ENCODE data around the gene TUBB3. TPM values are rescaled to one million over a fixed set of nuclear protein-coding genes. Genes with fewer than 3 reads are reported as not detected.

TUBB3 gene
- total RNA-seq, 4 donors from 2014 or later: 1.9 to 7.4 (median 3.9) TPM

DNA sequence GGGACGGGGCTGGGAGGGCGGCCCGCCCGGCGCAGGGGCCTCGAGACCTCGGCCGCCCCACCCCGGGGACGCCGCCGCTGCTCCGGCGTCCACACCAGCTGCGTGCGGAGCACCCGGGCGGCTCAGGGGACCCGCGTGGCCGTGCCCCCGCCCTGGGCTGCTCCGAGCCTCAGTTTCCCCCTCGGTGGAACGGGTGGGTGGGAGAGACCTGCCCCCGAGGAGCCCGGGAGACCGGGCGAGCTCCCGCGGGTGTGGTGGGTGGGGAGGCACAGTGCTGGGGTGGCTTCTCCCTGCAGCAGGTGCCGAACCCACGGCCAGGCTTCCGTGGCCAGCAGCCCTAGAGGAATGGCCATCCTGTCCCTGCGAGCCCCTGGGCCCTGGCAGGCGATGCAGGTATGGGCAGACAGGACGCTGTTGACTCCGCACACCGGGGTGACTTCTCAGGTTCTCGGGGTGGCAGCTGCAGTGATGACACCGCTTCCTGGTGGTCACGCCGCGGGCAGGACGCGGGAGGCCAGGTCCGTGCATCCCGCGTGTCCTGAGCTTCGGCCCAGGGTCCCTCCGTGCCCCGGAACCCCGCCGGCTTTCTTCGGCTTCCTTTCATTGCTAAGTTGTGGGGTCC, 26.1 kb downstream of the TUBB3 start:
- peak overlapping the region; percentile 36 for H3K4me3 ChIP-seq (ENCODE audit: low read depth, poor library complexity, severe bottlenecking)
- no peak for DNase-seq (ENCODE audit: low spot score in 2 of 2)
- WGBS, 2 donors: 33 to 43% methylated on average over 19 to 37 of the region's 55 CpGs
- intact Hi-C loops (cut with DNase I; ENCODE audit: low total_unique reads): no loop called here
- TF ChIP-seq POLR2A (IDR thresholded peaks at IDR 0.05): no peak
- TF ChIP-seq, protein P1, sequence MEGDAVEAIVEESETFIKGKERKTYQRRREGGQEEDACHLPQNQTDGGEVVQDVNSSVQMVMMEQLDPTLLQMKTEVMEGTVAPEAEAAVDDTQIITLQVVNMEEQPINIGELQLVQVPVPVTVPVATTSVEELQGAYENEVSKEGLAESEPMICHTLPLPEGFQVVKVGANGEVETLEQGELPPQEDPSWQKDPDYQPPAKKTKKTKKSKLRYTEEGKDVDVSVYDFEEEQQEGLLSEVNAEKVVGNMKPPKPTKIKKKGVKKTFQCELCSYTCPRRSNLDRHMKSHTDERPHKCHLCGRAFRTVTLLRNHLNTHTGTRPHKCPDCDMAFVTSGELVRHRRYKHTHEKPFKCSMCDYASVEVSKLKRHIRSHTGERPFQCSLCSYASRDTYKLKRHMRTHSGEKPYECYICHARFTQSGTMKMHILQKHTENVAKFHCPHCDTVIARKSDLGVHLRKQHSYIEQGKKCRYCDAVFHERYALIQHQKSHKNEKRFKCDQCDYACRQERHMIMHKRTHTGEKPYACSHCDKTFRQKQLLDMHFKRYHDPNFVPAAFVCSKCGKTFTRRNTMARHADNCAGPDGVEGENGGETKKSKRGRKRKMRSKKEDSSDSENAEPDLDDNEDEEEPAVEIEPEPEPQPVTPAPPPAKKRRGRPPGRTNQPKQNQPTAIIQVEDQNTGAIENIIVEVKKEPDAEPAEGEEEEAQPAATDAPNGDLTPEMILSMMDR (IDR thresholded peaks at IDR 0.05): no peak

DNA sequence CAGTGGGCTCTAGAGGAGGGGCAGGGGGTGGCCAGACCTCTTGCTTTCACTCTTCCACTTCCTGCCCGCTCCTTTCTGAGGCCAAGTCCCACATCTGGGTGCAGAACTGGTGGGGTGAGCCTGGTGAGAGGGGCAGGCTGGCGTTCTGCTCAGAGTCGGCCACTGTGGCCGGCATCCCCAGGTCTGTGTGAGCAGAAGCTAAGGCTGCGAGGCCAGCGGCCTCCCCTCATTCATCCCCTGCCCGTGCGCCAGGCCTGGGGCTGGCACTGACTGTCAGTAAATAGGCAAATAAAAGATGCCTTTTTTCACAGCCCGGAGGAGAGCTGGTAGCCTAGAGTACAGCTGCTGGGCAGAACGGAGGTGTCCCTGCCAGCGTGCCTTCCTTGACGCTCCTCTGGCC, 26.6 kb downstream of the TUBB3 start:
- no peak for TF ChIP-seq POLR2A (IDR thresholded peaks at IDR 0.05)
- TF ChIP-seq, protein P1 (IDR thresholded peaks at IDR 0.05): no peak
- intact Hi-C loops (cut with DNase I; ENCODE audit: low total_unique reads): no loop called here
- 73 to 81% methylated on average over 12 of the region's 12 CpGs for WGBS, 2 donors
- H3K4me3 ChIP-seq (ENCODE audit: low read depth, poor library complexity, severe bottlenecking): no peak overlapping the region
- DNase-seq (ENCODE audit: low spot score in 2 of 2): no peak

DNA sequence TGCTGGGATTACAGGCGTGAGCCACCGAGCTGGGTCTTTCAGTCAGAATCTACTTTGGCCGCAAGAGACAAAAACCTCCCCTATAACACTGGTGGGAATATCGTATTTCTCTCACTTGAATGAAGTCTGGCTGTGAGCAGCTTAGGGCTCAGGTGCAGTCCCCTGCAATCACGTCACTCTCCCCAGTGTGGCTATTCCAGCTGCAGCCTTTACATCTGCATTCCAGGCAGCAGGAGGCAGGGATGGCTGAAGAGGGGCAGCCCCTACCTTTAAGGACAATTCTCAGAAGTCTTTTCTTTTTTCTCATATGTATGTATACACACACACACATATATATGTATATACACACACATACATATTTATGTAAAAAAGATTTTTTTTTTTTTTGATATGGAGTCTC, 28.4 kb downstream of the TUBB3 start:
- H3K4me3 ChIP-seq (ENCODE audit: low read depth, poor library complexity, severe bottlenecking): no peak overlapping the region
- 94 to 96% methylated on average over 5 of the region's 5 CpGs for WGBS, 2 donors
- TF ChIP-seq POLR2A (IDR thresholded peaks at IDR 0.05): no peak
- TF ChIP-seq, protein P1 (IDR thresholded peaks at IDR 0.05): no peak
- intact Hi-C loops (cut with DNase I; ENCODE audit: low total_unique reads): no loop called here
- no peak for DNase-seq (ENCODE audit: low spot score in 2 of 2)

DNA sequence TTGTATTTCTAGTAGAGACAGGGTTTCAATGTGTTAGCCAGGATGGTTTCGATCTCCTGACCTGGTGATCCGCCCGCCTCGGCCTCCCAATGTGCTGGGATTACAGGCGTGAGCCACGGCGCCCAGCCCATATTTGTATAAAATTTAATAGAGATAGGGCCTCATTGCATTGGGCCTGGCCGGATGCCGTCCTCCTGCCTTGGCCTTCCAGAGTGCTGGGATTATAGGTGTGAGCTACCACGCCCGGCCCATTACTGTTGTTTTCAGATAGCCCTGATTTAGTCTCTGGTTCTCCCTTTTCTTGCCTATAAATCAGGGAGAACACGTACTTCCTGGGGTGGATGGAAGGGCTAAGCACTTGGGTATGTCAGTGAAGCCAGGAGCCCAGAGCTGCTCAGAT, 28.9 kb downstream of the TUBB3 start:
- DNase-seq (ENCODE audit: low spot score in 2 of 2): no peak

DNA sequence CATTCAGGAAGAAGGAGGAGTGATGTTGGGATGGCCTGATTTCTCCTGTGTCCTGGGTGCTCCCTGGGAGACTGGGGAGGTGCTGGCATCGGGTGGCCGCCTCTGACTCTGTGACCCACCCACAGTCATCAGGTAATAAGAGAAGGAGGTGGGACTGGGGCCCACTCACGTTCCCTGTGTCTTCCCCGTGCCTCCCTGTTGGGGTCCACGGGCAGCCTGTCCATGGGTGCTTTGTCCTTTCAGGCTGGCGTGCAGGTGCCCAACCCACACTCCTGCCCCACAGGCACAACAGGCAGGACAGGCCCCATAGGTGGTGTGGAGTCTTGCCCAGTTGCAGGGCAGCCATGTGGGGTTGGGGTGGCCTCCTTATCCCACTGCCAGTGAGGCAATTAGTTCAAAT, 29.4 kb downstream of the TUBB3 start:
- WGBS, 2 donors: 90 to 94% methylated on average over 4 to 6 of the region's 6 CpGs
- TF ChIP-seq POLR2A (IDR thresholded peaks at IDR 0.05): no peak
- TF ChIP-seq, protein P1 (IDR thresholded peaks at IDR 0.05): no peak

More for the DNA sequence above, 28.9 kb downstream of the TUBB3 start:
- intact Hi-C loops (cut with DNase I; ENCODE audit: low total_unique reads): no loop called here
- WGBS, 2 donors: 90 to 92% methylated on average over 9 to 12 of the region's 12 CpGs
- H3K4me3 ChIP-seq (ENCODE audit: low read depth, poor library complexity, severe bottlenecking): no peak overlapping the region
- TF ChIP-seq, protein P1 (IDR thresholded peaks at IDR 0.05): no peak
- no peak for TF ChIP-seq POLR2A (IDR thresholded peaks at IDR 0.05)

More for the DNA sequence above, 29.4 kb downstream of the TUBB3 start:
- DNase-seq (ENCODE audit: low spot score in 2 of 2): no peak
- H3K4me3 ChIP-seq (ENCODE audit: low read depth, poor library complexity, severe bottlenecking): no peak overlapping the region
- intact Hi-C loops (cut with DNase I; ENCODE audit: low total_unique reads): no loop called here

All from lower leg skin (tissue), 4 donors.